ENCODE data around the gene FGFRL1.

FGFRL1 gene

DNA sequence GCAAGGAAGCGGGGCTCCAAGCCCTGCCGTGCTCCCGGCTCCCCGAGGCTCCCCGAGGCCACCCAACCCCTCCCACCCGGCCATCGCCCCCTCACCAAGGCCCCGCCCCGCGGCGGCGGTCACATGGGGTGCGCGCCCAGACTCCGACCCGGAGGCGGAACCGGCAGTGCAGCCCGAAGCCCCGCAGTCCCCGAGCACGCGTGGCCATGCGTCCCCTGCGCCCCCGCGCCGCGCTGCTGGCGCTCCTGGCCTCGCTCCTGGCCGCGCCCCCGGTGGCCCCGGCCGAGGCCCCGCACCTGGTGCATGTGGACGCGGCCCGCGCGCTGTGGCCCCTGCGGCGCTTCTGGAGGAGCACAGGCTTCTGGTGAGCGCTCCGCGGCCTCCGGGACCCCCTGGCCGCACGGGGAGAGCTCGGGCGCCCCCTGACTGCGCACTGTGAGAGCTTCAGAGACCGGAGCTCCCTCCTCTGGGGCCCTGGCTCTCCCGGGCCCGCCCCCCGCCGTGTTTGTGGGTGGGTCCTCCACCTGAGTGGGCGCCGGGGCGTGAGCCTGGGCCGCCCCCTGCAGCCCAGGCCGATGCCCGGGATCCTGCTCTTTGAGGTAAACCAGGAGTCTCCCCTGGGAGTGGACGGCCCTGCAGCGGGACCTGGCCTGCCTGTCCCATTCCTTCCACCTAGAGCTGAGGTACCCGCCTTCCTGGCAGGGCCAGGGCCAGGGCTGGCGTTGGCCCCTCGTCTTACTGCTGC is 24.4 kb upstream of the FGFRL1 start, which contains the start of gene IDUA:
Gene IDUA (plus strand): TSS at position 166 of the 745 bp plus-strand sequence. CDS start 41 bp downstream, at position 207.
- TF ChIP-seq ZBTB7A (IDR thresholded peaks at IDR 0.05; ENCODE audit: low read depth) (peak; percentile 85; the same call in 1 of the 2 replicates), YY1 (IDR thresholded peaks at IDR 0.05; ENCODE audit: low read depth) (no peak), TEAD4 (IDR thresholded peaks at IDR 0.05) (no peak), EGR1 (IDR thresholded peaks at IDR 0.05) (peak; percentile 65; the same call in 1 of the 2 replicates), CEBPB (IDR thresholded peaks at IDR 0.05) (no peak), USF1 (IDR thresholded peaks at IDR 0.05) (peak; percentile 91), RAD21 (IDR thresholded peaks at IDR 0.05; ENCODE audit: low read depth) (peak; percentile 25; the same call in 1 of the 2 replicates), TAF1 (IDR thresholded peaks at IDR 0.05; ENCODE audit: low read depth) (0 out of 2 replicates have a peak, but pooled peaks have one; percentile 18)
- TF ChIP-seq, protein P1, sequence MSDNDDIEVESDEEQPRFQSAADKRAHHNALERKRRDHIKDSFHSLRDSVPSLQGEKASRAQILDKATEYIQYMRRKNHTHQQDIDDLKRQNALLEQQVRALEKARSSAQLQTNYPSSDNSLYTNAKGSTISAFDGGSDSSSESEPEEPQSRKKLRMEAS (IDR thresholded peaks at IDR 0.05), result peak; percentile 65

DNA sequence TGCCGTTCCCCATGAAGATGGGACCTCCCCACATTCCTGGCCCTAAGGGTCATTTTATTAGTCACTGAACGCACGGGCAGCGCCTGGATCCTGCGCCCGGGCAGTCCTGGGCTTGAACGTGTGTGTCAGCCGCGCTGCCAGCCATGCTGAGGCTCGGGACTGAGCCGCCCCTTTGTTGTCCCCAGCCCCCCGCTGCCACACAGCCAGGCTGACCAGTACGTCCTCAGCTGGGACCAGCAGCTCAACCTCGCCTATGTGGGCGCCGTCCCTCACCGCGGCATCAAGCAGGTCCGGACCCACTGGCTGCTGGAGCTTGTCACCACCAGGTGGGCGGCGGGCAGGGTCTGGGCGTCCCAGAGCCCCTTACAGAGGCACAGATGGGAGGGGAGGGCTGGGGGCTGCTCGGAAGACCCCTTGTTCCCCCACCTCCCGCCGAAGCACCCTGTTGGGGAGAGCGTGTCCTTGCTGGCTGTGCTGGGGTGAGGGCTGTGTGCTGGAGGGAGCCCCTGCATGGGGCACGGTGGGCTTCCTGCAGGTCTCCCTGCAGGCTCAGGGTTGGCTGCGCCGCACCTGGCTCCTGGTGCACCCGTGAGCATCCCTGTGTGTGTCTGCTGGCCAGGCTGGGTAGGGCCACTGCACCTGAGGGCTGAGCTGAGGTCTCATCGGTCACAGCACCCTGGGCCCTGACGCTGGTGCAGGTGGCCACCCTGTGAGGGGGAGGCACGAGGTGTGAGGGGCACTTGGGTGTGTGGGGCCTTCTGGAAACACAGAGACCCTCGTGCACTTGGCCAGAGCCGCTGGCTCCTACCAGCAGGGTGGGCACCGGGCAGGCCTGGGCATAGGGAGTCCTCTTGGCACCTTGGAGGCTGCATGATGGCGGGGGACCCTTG is 23.6 kb upstream of the FGFRL1 start:
- TF ChIP-seq, protein P2, sequence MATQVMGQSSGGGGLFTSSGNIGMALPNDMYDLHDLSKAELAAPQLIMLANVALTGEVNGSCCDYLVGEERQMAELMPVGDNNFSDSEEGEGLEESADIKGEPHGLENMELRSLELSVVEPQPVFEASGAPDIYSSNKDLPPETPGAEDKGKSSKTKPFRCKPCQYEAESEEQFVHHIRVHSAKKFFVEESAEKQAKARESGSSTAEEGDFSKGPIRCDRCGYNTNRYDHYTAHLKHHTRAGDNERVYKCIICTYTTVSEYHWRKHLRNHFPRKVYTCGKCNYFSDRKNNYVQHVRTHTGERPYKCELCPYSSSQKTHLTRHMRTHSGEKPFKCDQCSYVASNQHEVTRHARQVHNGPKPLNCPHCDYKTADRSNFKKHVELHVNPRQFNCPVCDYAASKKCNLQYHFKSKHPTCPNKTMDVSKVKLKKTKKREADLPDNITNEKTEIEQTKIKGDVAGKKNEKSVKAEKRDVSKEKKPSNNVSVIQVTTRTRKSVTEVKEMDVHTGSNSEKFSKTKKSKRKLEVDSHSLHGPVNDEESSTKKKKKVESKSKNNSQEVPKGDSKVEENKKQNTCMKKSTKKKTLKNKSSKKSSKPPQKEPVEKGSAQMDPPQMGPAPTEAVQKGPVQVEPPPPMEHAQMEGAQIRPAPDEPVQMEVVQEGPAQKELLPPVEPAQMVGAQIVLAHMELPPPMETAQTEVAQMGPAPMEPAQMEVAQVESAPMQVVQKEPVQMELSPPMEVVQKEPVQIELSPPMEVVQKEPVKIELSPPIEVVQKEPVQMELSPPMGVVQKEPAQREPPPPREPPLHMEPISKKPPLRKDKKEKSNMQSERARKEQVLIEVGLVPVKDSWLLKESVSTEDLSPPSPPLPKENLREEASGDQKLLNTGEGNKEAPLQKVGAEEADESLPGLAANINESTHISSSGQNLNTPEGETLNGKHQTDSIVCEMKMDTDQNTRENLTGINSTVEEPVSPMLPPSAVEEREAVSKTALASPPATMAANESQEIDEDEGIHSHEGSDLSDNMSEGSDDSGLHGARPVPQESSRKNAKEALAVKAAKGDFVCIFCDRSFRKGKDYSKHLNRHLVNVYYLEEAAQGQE (IDR thresholded peaks at IDR 0.05; ENCODE audit: low read depth), result no peak
- TF ChIP-seq ZBTB7A (IDR thresholded peaks at IDR 0.05; ENCODE audit: low read depth) (0 out of 2 replicates have a peak, but pooled peaks have one; percentile 8), NFIC (IDR thresholded peaks at IDR 0.05) (no peak), USF1 (IDR thresholded peaks at IDR 0.05) (no peak), TEAD4 (IDR thresholded peaks at IDR 0.05) (peak; percentile 74; the same call in 1 of the 2 replicates), RAD21 (IDR thresholded peaks at IDR 0.05; ENCODE audit: low read depth) (no peak)

DNA sequence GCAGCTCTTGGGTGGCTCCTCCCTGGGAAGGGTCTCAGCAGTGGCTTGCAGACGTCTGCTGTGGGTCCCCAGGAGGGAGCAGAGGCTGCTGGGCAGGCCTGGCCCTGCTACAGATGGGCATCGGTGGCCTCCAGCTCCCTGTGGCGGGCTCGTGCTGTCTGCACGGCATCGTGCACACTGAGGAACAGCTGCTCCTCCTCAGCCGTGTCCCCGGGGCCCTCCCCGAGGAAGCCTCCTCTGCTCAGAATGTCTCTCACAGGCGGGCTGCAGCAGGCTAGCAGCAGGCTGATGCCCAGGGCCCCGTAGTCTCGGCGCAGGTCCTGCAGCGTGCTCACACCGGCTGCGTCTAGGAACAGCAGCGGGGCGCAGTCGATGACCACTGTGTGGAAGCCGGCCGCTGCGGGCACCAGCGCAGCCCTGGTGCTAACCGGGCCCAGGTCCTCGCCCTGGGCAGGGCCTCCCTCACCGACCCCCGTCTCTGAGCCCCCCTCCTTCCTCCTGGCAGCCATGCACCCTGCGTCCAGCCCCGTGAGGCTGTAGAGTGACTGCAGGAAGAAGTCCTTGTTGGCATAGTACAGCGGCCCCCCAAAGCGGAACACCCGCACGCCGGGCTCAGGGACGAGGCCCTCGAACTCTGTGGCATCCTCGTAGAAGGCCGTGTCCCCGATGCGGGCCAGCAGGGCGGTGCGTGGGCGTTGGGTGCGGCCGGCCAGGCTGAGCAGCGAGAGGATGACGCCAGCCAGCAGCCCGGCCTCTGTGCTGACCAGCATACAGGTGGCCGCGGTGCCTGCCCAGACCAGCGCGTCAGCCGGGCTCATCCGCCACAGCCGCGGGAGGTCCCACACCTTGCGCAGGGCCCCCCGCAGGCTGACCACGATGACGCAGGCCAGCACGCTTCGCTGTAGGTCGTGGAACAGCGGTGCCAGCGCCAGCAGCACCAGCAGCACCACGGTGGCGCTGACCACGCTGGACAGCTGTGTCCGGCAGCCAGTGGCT is 22.4 kb upstream of the FGFRL1 start:
- TF ChIP-seq RAD21 (IDR thresholded peaks at IDR 0.05; ENCODE audit: low read depth) (no peak), EP300 (IDR thresholded peaks at IDR 0.05; ENCODE audit: borderline replicate concordance) (no peak), FOXM1 (IDR thresholded peaks at IDR 0.05; ENCODE audit: borderline replicate concordance, low read depth) (no peak), CEBPB (IDR thresholded peaks at IDR 0.05) (no peak), YY1 (IDR thresholded peaks at IDR 0.05; ENCODE audit: low read depth) (no peak), TEAD4 (IDR thresholded peaks at IDR 0.05) (no peak)
- TF ChIP-seq, protein P1 (IDR thresholded peaks at IDR 0.05), result no peak

DNA sequence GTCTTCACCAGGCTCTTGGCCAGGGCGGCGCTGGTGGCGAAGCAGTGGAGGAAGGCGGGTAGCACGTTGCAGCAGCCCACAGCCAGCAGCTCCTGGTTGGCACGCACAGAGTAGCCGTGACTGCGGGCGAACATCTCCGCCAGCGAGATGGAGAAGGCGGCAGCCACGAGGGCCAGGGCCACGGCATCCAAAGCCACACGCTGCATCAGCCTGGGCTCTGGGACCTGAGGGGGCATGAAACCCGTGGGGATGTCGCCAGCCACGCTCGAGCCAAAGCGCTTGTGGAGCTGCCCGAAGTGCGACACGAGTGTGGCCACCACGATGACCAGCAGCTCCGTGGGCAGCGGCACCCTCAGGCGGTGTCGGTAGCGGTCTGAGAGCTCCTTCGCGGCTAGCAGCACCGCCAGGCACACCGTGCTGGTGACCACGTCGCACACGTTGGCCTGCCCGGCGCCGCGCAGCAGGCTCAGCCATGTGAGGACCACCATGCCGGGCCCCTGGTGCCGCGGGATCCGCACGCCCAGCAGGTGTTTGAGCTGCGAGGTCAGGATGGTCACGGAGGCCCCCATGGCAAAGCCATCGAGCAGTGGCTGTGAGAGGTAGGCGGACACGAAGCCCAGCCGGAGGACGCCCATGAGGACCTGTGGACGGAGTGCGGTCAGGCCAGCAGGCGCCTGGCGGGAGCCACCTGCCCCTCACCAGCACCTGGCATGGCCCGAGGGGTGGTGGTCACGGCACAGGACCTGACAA is 21.5 kb upstream of the FGFRL1 start:
- TF ChIP-seq NFIC (IDR thresholded peaks at IDR 0.05), result no peak
- TF ChIP-seq ZBTB7A (IDR thresholded peaks at IDR 0.05; ENCODE audit: low read depth), result no peak
- no peak for TF ChIP-seq CEBPB (IDR thresholded peaks at IDR 0.05)

GRCh38 chr4:990746-991367 is 20.6 kb upstream of the FGFRL1 start:
- TF ChIP-seq, protein P1 (IDR thresholded peaks at IDR 0.05), result no peak
- TF ChIP-seq EGR1 (IDR thresholded peaks at IDR 0.05) (no peak), CEBPB (IDR thresholded peaks at IDR 0.05) (no peak), TCF12 (IDR thresholded peaks at IDR 0.05; ENCODE audit: low read depth) (no peak), FOXM1 (IDR thresholded peaks at IDR 0.05; ENCODE audit: borderline replicate concordance, low read depth) (no peak), NFIC (IDR thresholded peaks at IDR 0.05) (no peak), TAF1 (IDR thresholded peaks at IDR 0.05; ENCODE audit: low read depth) (no peak), USF1 (IDR thresholded peaks at IDR 0.05) (no peak), YY1 (IDR thresholded peaks at IDR 0.05; ENCODE audit: low read depth) (no peak), EP300 (IDR thresholded peaks at IDR 0.05; ENCODE audit: borderline replicate concordance) (no peak), RAD21 (IDR thresholded peaks at IDR 0.05; ENCODE audit: low read depth) (no peak), ZBTB7A (IDR thresholded peaks at IDR 0.05; ENCODE audit: low read depth) (no peak), TEAD4 (IDR thresholded peaks at IDR 0.05) (no peak), CREB1 (IDR thresholded peaks at IDR 0.05; ENCODE audit: low read depth) (no peak)
- TF ChIP-seq, protein P2 (IDR thresholded peaks at IDR 0.05; ENCODE audit: low read depth), result no peak
